Measurements from ENCODE around the gene COL4A6.

Gene COL4A6

DNA sequence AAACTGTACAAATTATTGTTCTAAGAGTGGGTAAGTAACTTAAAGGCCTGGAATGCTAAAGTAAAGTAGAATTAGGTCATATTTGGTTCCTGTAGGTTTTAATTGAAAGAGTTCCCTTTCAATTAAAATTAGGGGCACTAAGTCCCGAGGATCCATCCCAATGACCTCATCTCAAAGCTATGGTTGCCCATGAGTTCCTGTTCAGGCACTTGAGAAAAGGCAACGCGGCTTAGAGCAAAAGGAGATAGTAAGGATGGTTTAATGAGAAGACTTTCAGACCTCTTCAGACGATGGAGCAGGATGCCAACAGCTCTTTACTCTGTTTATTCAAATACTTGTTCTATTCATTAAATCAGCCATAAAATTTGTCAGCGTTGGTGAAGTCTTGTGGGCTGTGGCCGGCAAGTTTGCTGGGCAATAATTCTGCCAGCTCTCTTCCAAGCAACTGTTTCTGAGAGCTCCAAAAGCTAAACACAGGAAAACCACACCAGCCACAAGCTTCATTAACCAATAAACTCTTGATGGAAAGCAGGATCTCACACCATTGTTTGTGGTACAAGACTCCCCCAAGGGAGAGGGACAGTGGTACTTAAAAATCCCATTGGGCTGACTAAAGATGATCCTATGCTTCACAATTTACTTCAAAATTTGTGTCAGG lies 167.4 kb downstream of the COL4A6 start:
- DNase-seq (ENCODE audit: low read depth) = peak; percentile 89

DNA sequence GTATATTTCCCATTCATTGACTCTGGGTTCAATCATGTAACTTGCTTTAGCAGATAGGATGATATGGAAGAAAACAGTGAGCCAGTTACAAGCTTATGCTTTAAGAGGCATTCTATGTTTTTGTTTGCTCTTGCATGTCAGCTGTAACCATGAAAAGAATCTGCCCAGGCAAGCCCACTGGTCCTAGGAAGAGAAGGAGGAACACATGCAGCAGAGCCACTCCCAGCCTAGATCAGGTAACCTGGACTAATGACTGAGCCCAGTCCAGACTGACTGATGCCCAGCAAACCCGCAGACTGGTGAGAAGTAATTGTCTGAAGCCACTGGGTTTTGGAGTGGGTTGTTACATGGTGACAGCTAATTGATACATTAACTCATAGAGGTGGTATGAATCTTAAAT lies 167.9 kb downstream of the COL4A6 start:
- no peak for DNase-seq (ENCODE audit: low read depth)

DNA sequence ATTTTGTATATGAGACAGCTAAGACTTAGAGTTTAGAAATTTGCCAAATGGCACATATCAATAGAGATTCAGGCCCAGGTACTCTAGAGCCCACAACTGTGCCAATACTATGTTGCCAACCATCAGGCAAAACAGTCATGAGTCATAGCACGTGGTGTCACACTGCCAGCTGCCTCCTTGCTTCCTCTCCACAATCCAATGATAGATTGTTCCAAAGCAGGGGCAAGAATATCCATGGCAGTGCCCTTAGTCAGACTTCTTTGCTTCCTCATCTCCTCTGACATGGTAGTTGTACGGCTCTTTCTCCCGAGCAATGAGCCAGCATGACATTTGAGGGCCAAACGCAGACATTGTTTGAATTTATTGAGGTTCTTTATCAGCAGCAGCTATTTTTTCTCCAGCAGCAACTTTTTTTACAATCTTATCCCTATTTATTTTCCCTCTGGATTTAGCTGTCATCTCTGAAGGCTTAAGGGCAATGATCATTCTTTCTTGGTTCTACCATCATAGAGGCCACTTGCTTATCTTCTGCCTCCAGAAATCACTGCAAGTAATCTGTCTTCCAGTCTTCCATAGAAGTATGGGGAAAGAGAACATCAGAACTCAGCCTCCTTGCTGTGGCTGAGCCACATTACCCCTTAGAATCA lies 169.7 kb downstream of the COL4A6 start:
- DNase-seq (ENCODE audit: low read depth) = peak; percentile 94

DNA sequence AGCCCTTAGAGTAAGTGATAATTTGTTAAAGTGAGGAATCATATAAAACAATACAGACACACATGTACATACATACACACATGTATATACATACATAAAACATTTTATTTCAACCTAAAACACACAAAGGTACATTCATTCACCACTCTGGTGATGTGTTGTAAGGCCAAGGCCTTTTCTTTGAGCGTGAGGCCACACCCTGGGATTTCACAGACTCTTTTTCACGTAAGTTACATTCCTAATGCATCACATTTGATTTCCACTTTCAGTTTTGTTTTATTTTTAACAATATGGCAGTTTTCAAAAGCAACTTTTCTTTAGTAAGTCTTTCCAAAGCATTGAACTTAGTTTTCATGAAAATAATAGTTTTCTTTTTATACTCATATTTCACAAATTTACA lies 170.7 kb downstream of the COL4A6 start:
- no peak for DNase-seq (ENCODE audit: low read depth)

DNA sequence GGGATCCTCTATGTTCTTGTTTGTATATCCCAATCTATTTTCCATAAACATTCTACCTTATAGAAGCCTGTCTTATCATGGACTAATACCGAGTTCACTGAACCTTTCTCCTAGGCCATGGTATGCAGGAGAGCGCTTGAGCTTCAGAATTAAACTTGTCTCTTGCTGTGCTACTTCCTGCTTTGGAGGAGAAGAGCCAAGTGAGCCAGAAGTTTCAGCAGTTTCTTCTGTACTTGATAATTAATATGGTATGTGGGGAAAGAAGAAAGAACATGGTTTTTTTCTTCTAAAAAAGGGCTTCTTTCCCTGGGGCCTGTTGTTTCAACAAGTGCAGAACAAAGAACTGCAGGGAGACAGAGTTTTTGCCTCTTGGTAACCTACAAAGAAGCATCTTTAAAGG lies 173.8 kb downstream of the COL4A6 start:
- no peak for DNase-seq (ENCODE audit: low read depth)

DNA sequence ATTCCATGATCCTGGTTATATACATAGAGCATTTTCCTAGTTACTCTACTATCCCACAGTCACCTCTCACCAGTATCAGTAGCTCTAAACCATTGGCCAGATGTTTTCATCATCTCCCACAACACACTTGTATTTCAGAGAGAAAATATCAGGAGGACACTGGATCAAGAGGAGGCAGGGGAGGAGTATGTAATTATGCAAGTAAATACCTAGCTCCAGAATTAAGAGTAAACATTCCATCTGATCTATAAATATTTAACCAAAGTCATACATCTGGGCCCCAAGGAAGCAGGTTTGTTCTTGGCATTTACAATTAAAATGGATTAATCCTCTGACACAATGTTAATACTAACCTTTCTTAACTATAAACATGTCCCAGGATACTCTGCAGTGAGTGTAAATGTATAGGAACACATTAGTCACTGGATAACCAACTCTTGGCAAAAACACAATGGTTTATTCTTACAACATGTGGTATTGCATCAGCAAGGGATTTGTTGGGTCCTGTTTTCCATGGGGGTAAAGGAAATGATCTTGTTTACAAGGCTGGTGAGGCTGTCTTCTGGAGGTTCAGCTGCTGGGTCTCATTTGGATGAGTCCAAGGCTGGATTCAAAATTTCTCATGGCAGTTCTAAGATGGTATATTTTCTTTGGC lies 176.5 kb downstream of the COL4A6 start:
- peak; percentile 91 for DNase-seq (ENCODE audit: low read depth)

DNA sequence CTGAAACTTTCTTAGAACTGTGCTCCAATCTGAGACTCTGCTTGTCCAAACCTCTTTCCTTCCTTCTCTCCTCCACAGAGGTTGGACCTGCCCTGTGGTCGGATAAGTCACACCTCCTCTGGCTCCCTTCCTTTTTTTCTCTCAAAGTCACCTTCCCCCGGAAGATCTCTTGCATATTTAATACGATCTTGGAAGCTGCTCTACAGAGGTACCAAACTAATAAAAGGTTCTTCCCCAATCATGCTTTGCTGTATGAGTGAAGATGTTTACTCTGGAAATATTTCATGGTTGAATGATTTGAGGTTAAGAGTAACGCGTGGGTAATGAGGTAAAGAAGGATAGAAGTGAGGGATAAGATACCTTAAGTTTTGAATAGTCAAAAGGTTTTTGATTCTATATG lies 180.7 kb downstream of the COL4A6 start:
- DNase-seq (ENCODE audit: low read depth) = no peak

DNA sequence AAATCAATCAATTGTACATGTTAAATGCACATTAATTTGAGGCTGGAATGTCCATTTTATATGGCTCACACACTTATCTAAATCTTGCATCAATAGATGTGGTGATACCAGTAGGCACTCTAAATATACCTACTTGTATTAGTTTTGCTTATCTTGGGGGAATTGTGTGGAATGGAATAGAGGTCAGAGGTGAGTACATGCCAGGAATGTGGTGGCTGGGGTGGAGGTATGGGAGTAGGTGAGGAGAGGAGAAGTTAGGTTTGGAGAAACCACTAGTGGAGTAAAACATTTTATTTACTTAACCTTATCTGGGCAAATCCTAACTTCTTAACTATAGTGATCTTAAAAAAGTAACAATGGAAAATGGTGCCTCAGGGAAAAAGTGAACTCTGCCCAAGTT lies 183.6 kb downstream of the COL4A6 start:
- DNase-seq (ENCODE audit: low read depth) = no peak

DNA sequence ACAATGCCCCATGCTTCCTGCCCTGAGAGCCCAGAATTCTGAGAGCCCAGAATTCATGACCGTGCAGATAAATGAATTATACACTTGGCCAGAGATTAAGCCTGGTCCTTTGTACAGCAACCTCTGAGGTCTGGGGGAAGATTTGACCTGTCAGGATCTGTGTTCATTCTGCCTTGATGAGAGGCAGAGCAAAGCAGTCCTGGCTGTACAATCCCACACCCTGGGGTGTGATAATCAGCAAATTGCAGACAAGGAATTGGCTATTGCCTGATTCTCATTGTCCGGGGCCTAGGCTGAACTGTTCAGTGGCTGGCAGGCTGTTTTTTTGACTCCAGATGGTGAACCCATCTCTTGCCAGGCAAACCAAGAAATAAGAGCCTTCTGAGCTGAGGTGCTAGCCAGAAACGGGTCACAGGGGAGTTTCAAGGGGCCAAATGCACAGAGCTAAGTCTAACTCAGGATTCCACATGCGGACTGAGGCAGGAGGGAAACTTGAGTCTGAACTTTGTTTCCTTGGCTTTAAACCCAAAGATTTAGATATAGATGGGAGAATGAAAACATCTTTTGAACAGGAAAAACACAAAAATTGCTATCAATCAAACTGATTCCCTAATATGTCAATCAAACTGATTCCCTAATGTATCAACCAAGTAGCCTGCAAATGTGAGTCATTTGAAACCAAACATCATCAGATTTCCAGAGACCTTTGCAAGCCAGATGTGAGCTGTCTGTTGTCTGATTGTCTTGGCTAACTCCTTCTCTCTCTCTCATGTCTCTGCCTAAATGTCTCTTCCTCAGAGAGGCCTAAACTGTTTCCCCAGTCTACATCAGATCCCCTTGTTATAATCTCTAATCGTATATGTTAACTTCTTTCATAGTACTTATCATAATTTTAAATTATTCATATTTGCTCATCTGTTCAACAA lies 187.3 kb downstream of the COL4A6 start:
- peak; percentile 58 for DNase-seq (ENCODE audit: low read depth)

DNA sequence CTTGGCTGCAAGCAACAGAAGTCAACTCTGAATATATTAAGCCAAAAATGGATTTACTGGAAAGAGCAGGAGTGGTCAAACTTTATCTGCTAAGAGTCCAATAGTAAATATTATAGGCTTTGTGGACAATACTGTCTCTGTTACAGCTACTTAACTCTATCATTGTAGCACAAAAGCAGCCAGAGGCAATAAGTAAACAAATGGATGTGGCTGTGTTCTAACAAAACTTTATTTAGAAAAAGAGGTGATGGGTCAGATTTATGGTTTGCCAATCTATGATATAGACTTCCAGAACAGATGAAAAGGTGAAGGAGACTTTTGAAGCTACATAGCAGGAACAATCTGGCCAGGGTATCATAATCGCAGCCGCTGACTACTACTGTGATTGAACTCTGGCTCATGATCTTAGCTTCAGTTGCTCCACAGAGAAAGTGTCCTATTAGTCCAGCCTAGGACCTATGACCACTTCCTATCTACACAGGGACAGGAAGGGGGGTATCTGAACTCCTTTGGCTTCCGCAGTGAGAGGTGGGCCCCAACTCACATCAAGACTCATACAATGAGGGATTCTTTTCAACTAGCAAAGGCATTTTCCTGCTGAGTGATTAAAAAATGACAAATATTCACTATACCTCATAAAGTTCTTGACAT lies 191.8 kb downstream of the COL4A6 start:
- DNase-seq (ENCODE audit: low read depth) = no peak

DNA sequence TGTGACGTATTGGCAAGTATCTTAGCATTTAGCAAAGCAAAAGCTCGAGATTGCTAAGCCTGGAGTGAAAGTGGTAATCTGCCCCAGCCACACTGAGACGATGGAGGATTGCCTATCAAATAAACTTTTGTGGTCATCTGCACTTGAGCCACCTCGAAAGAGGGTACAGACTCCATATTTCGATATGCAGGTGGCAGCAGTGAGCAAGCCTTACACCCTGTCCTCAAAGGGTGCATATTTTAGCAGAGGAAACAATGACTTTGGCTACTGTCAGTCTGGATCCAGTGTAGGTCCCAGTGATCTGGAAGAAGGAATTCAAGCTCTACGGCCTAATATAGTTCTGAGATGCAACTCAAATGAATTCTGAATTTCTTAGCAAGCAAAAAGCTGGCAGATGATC lies 192.8 kb downstream of the COL4A6 start:
- DNase-seq (ENCODE audit: low read depth) = no peak

DNA sequence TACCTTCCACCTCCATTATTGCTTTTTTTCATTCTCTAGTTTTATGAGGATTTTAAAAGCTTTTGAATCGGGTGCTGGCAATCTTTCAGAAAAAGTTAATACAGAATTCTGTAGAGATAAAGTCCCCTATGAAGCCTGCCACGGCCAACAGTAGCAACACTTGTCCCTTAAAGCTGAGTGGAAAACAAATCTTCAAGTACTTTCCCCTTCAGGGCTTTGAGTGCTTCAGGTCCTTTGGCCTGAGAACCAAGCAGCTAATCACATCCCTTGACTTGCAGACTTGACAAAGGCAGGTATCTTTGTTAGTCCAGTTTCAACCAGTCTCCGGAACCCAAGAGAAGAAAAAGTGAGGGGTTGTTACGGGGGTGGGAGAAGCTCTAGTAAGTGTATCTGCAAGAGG lies 202.2 kb downstream of the COL4A6 start:
- no peak for DNase-seq (ENCODE audit: low read depth)

DNA sequence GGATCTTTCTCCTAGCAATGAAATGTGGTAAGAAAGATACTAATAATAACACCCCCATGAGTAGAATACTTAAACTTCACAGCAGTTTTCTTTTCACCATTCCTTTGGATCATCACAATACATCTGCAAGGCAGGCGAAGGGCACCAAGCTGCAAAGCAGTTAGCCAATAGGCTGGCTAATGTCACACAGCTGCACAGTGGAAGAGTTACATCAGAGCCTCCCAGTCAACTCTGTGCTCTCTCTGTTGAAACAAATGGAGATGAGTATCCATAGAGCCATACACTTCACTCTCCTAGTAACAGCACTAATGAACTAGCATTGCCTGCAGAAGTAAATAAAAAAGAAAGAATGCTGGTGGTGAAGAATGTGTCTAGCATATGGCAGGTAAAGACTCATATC lies 207.6 kb downstream of the COL4A6 start:
- no peak for DNase-seq (ENCODE audit: low read depth)

DNA sequence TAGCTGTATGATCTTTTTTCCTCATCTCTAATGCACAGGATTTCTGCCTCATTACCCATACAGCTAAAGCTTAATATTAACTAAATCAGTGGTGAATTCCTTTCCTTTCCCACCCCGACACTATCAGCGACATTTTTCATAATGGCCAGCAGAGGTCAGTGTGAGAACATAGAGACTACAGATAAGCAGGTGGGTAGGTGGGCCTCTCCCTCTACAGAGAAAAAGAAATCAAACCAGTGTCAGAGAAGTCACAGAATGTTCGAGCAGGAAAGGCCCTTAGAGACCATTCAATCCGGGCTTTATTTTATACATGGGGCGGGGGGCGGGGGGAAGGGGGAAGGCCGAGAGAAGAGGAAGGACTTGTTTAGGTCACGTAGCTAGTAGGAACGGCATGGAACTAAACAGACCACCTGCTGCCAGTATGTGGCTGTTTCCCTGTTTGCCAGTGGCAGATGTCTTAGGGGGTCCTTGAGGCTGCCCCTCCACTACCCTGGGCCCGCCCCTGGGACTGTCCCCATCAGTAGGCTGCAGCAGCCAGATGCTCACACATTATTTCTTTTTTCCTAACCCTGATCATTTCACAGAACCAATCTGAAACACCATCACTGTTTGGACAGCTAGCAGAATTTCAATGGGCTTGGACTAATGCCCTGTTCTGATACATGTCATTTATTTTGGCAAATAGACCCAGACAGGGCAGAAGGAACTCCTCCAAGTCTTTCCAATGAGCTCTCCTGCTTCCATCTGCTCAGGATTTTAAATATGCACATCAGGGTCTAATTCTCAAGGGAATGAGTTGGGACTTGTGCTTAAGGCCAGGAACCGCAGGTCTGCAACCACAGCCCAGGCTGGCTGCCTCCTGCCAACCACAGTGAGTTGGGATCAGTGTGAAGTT lies 213.2 kb downstream of the COL4A6 start:
- peak; percentile 22 for DNase-seq (ENCODE audit: low read depth)

DNA sequence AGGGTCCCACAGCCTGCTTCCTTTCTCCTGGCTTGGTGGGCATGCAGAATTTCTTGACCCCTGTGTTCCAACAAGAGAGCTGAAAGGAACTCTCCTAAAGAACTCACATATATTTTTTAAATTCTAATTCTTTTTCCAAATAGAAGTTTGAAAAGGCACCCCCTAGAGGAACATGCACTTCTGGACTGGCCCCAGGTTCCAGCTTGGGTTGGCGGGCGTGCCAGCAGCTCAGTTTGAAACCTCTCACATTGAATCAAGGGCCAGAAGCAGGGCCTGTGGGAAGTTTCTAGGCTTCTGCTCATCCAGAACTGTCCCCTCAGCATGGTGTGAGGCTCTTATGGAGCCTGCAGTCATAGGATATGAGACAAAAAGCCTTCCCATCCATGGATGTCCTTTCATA lies 214.0 kb downstream of the COL4A6 start:
- DNase-seq (ENCODE audit: low read depth) = no peak

DNA sequence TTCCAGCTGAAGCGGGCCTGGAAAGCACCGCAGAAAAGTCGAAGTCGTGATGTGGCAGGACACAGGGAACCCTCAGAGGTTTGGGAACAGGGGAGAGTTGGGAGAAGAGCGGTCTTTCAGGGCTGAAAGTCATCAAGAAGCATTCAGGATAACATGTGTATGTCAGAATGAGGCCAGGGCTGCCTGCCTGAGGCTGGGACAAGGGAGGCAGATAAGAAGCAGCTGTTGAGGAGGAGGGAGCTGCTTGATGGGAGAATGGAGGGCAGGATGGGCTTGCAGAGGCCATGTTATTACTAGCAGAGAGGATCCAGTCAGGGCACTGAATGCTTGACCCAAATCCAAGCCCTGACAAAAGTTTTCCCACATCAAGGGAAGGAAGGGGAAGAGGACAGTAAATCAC lies 214.6 kb downstream of the COL4A6 start:
- DNase-seq (ENCODE audit: low read depth) = no peak

DNA sequence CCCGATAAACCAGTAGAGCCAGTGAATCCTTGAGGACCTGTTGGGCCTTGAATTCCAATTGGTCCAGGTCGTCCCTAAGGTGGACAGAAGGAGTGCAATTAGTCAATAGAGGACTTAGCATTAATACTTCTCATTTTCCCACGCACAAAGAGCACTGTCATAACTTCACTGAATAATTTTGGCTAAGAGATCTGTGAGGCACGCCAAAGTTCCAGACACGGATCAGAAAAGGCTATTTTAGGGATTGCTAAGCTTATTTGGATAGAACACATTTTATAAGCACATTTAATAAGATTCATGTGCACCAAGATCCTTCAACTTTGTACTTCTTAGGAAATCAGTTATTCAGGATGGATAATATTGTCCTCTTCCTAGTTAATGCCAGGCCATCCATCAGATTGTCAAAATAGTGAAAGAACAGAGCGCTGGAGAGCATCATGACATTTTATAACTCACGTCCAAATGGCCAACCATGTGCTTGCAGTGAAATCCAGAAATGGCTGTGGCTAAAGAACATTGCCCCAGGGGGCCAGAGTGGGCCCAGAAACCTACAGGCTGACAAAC lies 216.8 kb downstream of the COL4A6 start:
- DNase-seq (ENCODE audit: low read depth) = no peak

DNA sequence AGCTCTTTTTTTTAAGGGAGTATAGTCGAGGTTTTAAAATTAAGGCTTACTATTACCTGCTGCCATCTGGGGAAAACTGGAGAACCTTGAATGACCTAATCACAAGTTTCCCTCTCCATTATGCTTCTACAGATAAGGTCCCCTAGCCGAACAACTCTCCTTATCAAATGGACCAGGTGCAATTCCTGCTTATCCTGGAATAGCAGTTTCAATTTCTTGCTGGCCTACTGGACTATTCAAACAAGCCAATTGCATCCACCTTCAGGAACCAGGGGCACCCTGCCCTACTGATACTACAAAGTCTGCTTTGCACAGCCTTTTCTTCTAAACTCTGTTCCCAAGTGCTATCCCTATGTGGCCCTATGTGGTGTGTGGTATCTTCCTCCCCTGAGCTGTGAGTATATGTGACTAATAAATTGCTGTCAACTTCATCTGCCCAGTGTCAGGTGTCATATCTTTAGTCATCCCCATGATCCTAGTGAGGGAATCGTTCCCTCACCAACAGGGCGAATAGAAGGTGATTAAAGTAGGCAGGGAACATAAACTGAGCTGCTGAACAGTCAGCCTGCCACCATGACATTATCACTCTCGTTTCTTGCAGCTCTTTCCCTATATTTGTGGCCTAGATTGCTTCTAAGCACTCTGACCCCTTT lies 218.1 kb downstream of the COL4A6 start:
- DNase-seq (ENCODE audit: low read depth) = no peak

DNA sequence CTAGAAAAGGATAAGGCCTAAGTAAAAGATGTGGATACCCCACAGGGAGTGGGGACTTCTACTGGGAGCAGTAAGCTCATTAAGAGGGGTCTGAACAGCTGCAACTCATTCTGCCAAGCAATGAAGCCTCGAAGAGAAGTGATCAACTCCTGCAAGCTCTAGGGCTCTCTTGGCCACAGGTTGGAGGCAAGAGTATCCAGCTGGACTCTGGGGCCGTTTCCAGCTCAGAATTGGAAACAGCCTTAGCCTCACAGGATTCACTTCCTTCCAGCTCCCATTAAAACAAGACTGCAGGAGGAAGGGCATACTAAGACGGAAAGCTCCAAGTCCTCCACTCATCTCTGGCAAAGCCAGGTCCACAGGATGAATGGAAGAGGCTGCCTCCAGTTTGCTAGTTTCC lies 220.3 kb downstream of the COL4A6 start:
- no peak for DNase-seq (ENCODE audit: low read depth)

DNA sequence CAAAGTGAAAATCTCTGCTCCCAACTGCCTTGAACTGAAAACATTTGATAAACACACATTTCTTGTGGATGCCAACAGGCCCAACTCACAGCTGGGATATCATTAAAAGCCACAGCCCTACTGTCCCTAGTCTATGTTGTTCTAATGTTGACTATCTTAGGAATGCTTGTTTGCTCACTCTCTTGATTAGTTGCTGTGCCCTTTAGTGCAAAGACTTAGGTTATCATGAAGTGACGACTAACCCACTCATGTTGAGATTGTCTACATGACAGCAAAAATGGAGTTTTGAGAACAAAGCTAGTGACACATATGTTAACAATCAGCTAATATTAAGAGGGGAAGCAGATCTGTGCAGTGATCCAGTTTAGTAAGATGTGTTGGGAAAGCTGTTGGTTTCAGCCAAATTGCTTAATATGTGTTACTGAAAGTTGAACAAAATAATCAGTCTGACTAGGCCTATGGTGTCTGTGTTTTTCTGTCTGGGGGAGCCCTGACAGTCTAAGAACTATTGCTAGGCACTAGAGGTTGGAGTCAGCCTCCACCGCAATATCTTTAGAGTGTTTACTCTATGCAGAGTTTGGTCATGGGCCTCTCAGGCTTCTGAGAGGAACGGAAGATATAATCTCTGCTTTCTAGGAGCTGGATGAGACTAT lies 221.2 kb downstream of the COL4A6 start:
- peak; percentile 91 for DNase-seq (ENCODE audit: low read depth)
